Measurements from ENCODE around the gene NKX6-2.
"Not testable (repeated sequence)": the region's sequence is repeated elsewhere in the genome, so short reads cannot be mapped to it uniquely, and the experiment has no call there.

- not testable (repeated sequence) for TF ChIP-seq EP300, CTCF, POLR2AphosphoS5 (IDR thresholded peaks at IDR 0.05)
These were observed 42.6 kb downstream of the NKX6-2 start for GRCh38 chr10:132743196-132743924.

Data from suprapubic skin (tissue), 4 donors.